GM19238 (cell line): Measurements from ENCODE around the gene SLC40A1.

Experiments used
- DNase-seq: peaks from one replicate; pipeline ENCODE4 v3.0.0; 2011; ENCODE audit warnings: low spot score; ENCODE audit not compliant: insufficient read length

Gene SLC40A1

DNA sequence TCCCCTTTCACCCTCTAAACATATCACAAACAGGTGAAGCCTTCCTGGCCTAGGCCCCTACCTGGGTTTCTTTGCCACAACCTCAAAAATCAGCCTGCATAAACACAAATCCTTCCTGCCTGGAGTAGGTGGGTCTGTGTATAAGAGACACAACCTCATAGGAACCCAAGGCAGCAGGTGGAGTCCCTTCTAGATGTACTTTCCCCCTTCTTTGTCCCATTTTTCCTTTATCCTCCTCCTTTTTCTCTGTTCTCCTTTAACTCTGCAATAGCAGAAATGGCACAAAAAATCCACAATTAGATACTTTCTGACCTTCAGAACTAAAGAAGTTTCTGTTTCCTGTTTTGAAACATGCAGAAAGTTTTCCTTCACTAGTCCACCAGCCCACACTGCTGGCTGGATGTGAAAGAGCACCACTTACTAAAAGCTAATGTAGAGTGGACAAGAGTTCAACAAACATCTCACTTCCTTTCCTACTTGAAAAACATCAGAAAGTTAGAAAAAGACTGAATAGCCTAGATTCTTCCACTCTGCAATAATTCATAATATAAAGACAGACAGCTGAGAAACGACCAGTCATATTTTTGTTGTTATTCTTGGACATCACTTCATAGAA, 11.2 kb downstream of the SLC40A1 start:
- DNase-seq, result no peak

DNA sequence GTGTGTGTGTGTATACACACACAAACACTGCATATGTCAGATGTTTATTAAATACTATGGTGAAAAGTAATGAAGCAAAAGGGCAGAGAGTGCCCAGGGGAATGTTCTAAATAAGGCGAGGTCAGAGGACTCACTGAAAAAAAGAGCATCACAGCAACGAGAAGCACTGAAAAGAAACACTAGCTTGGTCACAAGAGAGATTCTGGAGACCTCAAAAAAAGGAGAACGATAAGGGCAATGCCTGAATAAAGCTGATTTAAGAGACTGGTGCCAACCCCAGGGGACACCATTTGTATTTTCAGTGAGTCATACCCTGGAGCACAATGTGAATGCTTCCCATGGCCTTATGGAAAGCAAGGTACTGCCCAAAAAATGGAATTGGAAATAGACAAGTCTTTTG, 14.5 kb downstream of the SLC40A1 start:
- DNase-seq, result no peak

DNA sequence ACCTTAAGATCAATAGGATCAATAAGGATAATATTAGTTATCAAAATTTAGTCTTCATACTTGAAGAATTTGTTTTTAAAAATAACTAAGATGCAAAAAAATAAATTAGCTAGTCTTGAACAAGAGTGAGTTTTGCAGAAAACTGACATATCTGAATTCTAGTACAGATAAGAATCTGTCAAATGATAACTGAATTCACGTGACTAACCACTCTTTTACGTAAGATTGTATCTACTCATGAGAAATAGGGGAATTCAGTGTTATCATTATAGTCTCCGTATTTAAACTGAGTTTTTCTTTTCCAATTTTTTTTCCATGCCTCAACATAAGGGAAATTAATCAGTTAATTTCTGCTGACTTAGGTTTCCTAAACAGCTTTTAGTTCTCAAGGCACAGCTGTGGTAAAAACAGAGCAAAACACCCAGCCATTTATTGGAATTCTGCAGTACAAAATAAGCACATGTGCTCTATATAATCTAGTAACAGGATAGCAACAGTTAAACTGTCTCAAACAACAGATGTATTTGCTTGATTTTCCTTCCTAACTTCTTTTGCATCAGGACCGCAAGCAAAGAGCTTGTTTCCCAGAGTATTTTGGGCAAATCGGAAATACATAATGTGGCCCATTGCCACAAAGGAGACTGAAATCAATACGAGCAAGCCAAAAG, 19.1 kb downstream of the SLC40A1 start:
- no peak for DNase-seq

DNA sequence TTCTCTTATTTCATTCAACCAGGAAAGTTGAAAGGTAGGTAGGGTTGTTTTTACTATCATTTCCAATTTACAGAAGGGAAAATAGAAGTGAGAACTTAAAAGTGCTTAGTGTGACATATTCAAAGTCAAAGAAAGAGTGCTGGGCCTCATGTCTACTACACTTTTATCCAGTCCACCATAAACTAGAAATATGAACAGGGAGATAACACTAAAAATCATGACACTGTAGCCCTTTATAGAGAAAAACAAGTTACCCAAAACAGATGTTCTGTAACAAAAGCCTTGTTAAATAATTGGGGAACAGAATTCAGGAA, 20.4 kb downstream of the SLC40A1 start:
- DNase-seq, result no peak

DNA sequence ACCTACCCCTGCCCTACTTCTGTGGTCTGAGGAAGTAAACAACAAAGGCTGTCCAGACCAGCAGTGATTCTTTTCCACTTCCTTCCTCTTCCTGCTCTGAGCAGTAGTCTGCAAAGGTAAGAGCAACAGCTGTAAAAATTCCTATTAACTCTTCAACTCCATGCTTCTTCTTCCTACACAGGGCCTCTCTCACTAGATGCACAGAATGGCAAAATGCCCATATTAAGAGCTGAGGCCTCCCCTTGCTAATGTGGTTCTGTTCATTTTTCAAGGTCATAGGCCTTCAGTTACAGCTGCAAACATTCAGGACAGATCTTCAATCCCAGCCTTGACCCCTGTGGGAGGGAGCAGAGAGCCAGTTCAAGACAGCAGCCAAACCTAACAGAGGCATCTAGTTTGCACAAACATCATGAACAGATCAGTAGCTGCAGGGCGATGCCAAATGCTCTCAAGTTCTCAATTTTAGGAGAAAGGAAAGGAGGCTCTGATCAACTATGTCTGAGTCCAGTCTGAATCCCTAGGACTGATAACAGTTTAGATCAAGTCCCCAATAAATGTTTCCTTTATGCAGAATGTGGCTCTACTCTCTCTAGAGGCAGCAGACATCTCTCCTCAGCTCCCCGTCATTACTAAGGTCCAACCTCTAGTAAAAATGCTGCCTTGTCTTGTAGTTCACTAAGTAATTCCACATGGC, 20.9 kb downstream of the SLC40A1 start:
- DNase-seq, result no peak

DNA sequence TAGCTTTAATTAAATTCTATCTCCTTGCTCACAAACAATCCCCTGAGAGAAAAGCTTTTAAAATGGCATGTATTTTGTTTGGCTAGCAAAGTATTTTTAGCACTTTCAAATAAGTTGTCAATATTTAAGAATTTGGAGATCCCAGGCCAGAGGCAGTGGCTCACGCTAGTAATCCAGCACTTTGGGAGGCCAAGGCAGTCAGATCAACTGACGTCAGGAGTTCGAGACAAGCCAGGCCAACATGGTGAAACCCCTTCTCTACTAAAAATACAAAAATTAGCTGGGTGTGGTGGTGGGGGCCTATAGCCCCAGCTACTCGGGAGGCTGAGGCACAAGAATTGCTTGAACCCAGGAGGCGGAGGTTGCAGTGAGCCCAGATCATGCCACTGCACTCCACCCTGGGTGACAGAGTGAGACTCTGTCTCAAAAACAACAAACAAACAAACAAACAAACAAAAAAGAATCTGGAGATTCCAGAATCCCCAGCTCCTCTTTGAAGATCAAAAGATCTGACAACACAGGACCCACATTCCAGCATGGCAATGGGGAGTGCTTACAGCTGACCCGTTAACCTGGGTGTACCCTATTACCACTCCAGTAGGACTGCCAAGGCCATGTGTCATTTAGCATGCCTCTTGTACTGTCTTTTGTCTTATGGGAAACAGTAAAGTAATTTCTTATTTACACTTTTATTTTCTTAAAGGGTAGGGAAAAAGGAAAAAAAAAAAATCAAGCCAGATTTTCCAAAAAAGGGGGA, 21.9 kb downstream of the SLC40A1 start:
- no peak for DNase-seq

DNA sequence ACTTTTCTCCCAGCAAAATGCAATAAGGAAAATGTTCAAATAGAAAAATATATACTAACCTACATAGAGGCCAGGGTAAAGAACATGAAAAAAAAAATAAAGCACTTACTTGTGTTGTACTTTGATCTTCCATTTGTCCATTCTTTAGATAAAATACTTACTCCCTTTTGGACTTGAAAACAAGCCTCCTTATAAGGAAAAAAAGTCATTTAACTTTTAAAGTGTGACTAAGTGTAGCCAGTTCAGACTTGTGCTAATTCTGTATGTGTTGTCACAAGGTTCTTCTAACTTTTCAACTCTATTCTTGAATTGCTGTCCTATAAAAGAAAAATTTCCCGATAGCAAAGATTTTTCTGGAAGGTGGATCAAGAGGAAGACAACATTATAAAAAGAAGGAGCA, 23.2 kb downstream of the SLC40A1 start:
- no peak for DNase-seq

DNA sequence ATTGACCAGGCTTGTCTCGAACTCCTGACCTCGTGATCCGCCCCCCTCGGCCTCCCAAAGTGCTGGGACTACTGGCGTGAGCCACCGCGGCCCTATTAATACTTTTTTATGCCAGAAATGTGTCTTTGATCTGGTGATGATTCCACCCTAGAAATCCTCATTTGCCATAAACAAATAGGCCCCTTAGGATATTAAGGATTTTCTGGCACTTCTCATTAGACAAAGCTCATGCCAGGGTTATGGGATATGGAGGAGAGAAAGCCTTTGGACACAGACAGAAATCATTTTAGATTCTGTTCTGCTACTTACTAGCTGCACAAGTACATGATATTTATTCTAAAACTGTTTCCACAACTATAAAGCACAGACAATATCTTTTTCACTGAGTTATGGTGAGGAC, 24.1 kb downstream of the SLC40A1 start:
- DNase-seq, result no peak

DNA sequence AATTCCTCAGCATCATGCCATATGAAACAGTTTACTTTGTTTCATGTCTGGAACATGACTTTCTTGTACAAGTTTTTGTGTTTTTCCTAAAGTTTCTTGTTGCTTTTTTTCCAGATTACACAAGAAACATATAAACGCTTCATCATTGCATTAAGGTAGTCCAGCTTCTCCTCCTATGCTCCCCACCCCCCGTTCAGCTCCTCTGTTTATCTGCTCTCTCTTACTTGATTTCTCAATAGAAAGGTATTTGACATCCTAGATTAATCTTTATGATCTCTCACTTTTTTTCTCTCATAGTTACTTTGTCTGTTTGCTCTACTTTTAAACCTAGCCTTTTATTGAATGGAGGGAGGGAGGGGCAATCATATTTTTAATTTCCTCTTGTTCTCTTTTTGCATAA, 25.4 kb downstream of the SLC40A1 start:
- no peak for DNase-seq

DNA sequence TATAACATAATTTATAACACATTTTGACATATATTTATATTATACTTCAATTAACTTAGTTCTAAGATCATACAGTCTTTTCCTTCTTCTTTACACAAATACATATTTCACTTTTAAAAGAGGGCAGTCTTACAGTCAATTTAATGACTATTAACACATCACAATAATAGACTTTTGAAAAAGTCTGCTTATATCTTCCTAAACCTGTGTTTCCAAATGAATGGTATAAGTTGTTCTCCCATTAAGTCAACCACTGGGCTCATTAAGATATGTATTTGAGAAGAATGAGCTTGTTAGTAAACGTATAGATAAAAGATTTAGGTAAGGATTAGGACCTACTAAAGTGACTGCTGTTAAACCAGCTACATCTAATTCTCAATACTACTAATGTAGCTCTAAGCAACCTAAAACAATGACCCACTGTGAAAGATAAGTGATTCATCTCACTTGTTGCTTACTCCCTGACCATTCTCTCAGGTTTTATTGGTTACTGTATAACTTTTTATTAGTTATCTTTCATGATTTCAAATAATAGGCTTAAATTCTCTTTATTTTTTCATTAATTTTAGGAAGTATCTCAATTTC, 27.0 kb downstream of the SLC40A1 start:
- no peak for DNase-seq

DNA sequence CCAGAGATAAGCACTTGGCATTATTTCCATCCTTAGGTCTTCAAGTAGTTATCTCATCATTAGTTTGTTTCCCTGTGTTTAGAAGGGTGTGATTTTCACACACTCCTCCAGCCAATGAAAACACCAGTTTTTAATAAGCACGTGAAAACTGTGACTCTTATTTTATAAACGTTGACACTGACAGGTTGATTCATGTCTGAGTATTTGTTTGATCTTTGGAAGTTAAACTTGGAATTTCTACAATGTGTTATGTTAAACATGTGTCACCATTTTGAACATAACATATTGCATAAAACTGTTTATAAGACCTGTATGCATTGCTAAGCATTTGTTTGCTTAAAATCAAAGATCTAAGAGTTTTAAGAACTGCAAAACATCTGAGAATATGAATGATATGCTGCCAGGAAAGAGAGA, 27.6 kb downstream of the SLC40A1 start:
- DNase-seq, result no peak

DNA sequence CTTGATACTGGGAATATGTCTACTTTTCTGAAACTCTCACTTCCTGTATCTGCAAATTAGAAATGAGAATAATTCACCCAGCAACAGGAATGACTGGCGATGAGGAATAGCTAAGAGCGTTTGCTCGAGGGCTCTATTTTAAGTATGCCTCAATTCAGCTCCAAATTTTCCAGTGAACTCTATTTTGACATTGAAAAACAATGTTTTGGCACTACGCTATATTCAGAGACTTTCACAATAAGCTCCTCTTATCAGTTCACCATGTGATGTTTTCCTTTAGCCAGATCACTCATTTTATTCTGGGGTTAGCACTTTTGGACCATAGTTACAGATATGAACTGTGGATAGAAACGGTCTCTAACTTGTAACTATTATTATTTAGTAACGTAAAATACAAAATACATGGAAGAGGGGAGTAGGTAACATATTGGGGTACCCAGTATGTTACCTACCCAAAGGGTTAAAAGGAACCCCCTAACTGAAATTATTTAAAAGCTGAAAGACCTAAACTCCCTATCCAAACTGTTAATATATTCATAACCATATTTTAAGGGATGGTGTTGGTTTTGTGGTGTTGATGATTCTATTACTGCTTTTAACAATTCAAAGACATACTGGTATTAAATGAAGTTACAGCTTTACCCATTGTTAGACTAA, 28.1 kb downstream of the SLC40A1 start:
- no peak for DNase-seq

DNA sequence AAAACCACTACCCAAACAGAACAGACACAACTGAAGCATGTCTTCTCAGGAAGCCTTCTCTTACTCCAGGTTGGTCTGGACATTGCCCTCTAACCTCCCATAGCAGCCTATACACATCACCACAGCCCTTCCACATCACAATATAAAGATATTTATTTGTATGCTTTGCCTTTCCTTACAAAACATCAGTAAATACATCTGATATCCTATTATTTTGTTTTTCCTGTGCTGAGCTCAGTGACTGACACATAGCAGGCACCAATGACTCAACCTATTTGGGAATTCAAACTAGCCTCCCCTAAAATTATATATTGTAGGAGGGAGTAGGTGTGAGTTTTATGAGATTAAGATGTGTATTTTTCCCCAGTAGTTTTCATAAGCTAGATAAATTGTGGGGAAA, 28.8 kb downstream of the SLC40A1 start:
- DNase-seq, result no peak

DNA sequence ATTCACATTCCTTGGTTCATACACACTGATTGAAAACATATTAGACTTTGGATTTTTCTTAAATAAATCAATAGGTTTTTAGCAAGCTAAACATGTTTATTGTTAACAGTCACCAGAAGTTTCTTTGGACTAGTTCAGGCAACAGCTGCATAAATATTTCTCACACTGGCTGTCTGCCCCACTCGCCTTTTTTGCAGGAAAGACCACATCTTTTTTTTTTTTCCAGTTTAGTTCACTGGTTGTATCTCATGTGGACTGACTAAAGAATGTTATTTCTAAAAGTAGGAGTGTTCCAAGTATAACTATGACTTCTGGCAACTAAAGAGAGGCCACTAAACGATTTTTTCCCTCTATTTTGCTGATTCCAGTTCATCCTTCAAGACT, 31.1 kb downstream of the SLC40A1 start:
- DNase-seq, result no peak

DNA sequence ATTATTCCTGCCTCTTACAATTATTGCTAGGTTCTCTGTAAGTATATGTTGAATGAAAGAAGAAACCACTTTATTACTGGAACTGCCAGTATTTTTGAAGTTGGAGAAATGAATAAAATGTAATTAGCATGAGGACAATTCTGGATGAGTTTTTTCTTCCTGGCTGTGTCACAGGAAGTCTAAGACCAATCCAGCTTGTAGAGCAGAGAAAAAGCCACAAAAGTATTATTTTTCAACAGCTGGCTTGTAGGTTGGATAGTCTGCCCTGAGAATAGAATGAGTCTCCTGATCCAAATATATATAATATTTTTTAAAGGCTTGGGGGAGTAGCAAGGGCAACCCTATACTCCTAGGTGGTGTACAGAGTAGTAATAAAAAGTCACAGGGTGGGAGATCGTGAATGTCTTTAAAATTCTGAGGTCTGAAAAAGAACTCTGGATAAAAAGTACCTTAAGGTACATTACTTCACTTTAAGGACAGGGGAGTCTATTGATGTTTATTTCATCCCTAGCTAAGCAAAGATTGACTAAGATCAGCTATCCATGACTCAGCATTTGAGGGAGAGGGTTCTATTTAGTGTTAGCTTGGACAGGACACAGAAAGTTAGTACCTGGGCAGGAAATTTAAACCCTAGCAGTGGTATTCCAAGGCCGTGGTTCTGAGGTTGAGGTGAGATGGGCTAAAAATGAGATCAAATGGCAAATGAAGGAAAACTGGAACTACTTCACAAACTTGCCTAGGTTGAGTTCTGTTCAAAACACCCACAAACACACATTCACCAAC, 31.7 kb downstream of the SLC40A1 start:
- DNase-seq, result no peak

DNA sequence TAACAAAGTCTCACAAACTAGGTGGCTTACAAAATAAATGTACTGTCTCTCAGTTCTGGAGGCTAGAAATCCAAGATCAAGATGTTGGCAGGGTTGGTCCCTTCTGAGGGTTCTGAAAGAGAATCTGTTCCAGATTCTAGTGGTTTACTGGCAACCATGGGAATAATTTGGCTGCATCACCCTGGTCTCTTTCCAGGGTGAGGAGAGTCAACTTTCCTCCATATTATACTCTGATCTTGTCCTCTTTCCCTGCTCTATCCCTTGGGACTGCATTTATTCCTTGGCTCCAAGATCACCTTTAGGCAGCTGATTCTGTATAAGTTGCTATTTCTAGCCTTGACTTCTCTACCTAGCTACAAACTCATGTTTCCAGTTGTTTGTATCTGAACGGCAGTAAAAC, 35.2 kb downstream of the SLC40A1 start:
- DNase-seq, result no peak

DNA sequence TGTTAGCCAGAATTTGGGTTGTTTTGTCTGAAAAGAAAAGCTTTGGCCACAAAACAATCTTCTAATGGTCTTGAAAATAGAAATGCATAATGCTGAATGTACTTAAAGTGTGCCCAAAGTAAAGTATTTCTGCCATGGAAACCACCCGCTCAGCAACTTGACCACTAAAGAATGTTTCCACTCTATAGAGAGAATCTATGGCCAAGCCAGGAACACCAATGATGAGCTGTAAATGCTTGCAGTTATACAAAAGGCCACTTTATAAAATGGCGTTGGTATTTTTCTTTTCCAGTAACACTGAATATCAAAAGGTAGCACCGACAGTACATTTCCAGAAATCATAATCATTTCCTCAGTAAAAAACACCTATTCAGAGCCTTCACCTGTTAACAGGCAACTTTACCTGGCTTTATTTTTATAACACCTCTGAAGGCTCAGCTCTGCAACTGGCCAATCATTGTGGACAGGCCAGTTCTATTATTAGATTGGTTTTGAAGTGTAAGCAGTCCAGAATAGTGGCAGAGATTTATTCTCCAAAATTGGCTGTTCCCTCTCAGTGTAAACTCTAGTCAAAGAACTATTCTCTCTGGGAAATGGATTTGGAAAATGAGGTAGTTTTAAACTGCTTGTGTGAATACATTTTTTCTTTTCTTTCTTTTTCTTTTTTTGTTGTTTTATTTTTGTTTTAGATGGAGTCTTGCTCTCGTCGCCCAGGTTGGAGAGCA, 36.1 kb downstream of the SLC40A1 start:
- DNase-seq, result no peak

DNA sequence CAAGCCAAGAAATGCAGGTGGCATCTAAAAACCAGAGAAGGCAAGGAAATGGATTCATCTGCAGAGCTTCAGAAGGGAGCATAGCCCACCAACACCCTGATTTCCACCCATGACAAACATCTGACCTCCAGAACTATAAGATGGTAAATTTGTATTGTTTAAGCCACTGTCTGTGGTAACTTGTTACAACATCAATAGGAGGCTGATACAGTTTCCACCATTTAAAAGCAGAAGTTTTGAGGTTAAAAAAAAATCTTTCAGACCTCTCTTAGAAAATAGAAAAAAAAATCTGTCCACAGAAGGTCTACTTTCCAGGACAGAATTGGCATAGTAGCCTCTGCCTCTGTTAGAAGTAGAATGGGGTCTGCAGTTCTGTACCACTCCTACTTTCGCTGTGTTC, 37.2 kb downstream of the SLC40A1 start:
- DNase-seq, result no peak

DNA sequence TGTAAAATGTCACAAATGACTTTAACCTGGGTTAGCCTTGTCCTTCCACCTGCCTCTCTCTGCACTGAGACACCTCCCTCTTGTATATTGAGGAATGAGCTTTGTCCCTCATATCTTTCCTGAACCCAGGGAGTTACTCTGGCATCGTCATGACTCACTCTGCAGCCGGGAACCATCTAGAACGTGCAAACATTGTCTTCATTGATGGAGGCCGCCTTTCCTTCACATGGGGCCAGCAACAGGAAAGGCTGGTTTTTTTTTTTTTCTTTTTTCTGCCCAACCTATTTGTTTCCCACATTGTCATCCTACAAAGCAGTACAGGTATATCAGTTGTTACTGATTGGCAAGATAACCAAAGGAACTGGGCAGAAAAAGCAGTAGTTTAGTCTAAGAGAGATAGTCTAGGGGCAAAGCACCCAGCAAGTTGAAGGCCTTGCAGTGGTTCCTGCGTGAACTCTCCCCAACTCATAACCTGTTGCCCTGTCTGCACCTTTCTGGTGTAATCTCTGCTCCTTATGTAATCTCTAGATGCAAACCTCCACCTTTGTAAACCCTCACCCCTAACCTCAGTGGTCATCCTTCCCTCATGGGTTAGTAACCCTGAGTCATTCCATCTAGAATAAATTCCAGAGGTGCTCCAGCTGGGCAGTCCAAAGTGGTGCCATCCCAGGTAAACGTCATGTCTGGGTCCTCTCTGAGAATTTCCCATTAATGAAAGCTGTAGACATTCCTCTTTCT, 38.3 kb downstream of the SLC40A1 start:
- DNase-seq, result no peak
